Activated T-helper 1 cell treated with anti-CD3 and anti-CD28 coated beads, Interleukin-2, amount 50 U/mL, for 16 hours (primary cell): Measurements from ENCODE around the gene EYA3.

Experiments used
- DNase-seq, 2 donors: peaks; one replicate each; pipeline ENCODE4 v3.0.0-alpha.2; 2020; ENCODE audit warnings: low read depth in 1 of 2, low spot score in 1 of 2

EYA3 gene

GRCh38 chr1:27940870-27941560 is 147.4 kb downstream of the EYA3 start:
- DNase-seq: no peak

- peak; percentile 49 to 55 for DNase-seq
Observed at GRCh38 chr1:27940297-27940696, 148.1 kb downstream of the EYA3 start.

- DNase-seq: no peak
Observed at GRCh38 chr1:27938488-27938887, 149.9 kb downstream of the EYA3 start.

- DNase-seq: no peak
Observed at GRCh38 chr1:27937524-27937836, 150.9 kb downstream of the EYA3 start.

GRCh38 chr1:27936370-27936769 is 152.0 kb downstream of the EYA3 start:
- no peak for DNase-seq

GRCh38 chr1:27935721-27936120 is 152.7 kb downstream of the EYA3 start:
- DNase-seq: no peak

- DNase-seq: no peak
Observed at GRCh38 chr1:27934818-27935549, 153.4 kb downstream of the EYA3 start, which contains the start of gene SMPDL3B. SMPDL3B (plus strand) TSS chr1:27935000; CDS start chr1:27935184, 184 bp downstream.

- DNase-seq: no peak
Observed at GRCh38 chr1:27931759-27932158, 156.7 kb downstream of the EYA3 start.

- no peak for DNase-seq
Observed at GRCh38 chr1:27931184-27931583, 157.2 kb downstream of the EYA3 start.

- no peak for DNase-seq
Observed at GRCh38 chr1:27928216-27928954, 160.0 kb downstream of the EYA3 start.

- DNase-seq: no peak
Observed at GRCh38 chr1:27922272-27922671, 166.1 kb downstream of the EYA3 start.
